RPMI8226 (cell line): ENCODE measurements around the gene PNPT1.
"Not testable (repeated sequence)": the region's sequence is repeated elsewhere in the genome, so short reads cannot be mapped to it uniquely, and the experiment has no call there.

Source experiments
- DNase-seq: peaks from one replicate; pipeline ENCODE4 v3.0.0-alpha.2; 2015

The PNPT1 gene

GRCh38 chr2:55653255-55653654, 40.4 kb downstream of the PNPT1 start:
- no peak for DNase-seq

- no peak for DNase-seq
These were observed 44.4 kb downstream of the PNPT1 start for GRCh38 chr2:55649211-55649610.

GRCh38 chr2:55636831-55637230, 56.8 kb downstream of the PNPT1 start:
- DNase-seq = no peak

GRCh38 chr2:55628931-55629330, 64.7 kb downstream of the PNPT1 start:
- DNase-seq = no peak

- no peak for DNase-seq
These were observed 65.7 kb downstream of the PNPT1 start for GRCh38 chr2:55627915-55628314.

GRCh38 chr2:55621802-55622201, 71.8 kb downstream of the PNPT1 start:
- DNase-seq = no peak

GRCh38 chr2:55620123-55620779, 73.4 kb downstream of the PNPT1 start:
- DNase-seq = peak; percentile 40

GRCh38 chr2:55618275-55619055, 75.2 kb downstream of the PNPT1 start:
- peak; percentile 65 for DNase-seq

- peak; percentile 10 for DNase-seq
These were observed 75.7 kb downstream of the PNPT1 start for GRCh38 chr2:55618025-55618274.

GRCh38 chr2:55617175-55618024, 76.2 kb downstream of the PNPT1 start, which contains the start of gene PPP4R3B:
TSS of gene PPP4R3B (minus strand) at chr2:55617622. CDS start at chr2:55617285, 337 bp downstream.
- DNase-seq = peak; percentile 99

- peak; percentile 77 for DNase-seq
These were observed 77.0 kb downstream of the PNPT1 start for GRCh38 chr2:55616551-55617174.

GRCh38 chr2:55611997-55612396, 81.6 kb downstream of the PNPT1 start:
- no peak for DNase-seq

GRCh38 chr2:55610954-55611743, 82.5 kb downstream of the PNPT1 start:
- DNase-seq = no peak

GRCh38 chr2:55609938-55610578, 83.6 kb downstream of the PNPT1 start:
- DNase-seq = no peak

- DNase-seq = no peak
These were observed 84.3 kb downstream of the PNPT1 start for GRCh38 chr2:55609193-55609794.

- no peak for DNase-seq
These were observed 85.9 kb downstream of the PNPT1 start for GRCh38 chr2:55607717-55608116.

GRCh38 chr2:55604027-55604565, 89.5 kb downstream of the PNPT1 start:
- DNase-seq = no peak

GRCh38 chr2:55601849-55602248, 91.8 kb downstream of the PNPT1 start:
- no peak for DNase-seq

- DNase-seq = no peak
These were observed 95.4 kb downstream of the PNPT1 start for GRCh38 chr2:55598056-55598795.

- not testable (repeated sequence) for DNase-seq
These were observed 96.8 kb downstream of the PNPT1 start for GRCh38 chr2:55596795-55597194.
